IMR-90 (cell line): ENCODE results near the gene MEIKIN. TPM values are rescaled to one million over a fixed set of nuclear protein-coding genes. Genes with fewer than 3 reads are reported as not detected.

Source experiments
- ATAC-seq: fragments of 200-7000 bp; cut with Tn5 transposase; 2 replicates; pipeline ENCODE4 v1.9.1; 2020; ENCODE audit warnings: low read depth, mild to moderate bottlenecking, moderate library complexity
- BruUV-seq: library from RNA; stranded (reverse); fragments of 400-500 nt; replicated peaks from 2 replicates; lab custom pipeline; 2021; lab: Mats Ljungman, UMichigan
- CTCF ChIA-PET: fragments of 300-600 bp; formaldehyde crosslinking; extraction: SDS; loops from one replicate; lab custom pipeline; 2021; ENCODE audit warnings: antibody characterized with exemption; lab: Yijun Ruan, JAX
- POLR2A ChIA-PET: fragments of 300-600 bp; sonication (Branson Sonifier 250); formaldehyde crosslinking; loops from one replicate; lab custom pipeline; 2022; ENCODE audit warnings: antibody characterized with exemption; ENCODE audit not compliant: unreplicated experiment; lab: Charles Lee
- DNase-seq: peaks from one replicate; pipeline ENCODE4 v3.0.0; 2013
- H2AFZ ChIP-seq: replicated peaks from 2 replicates; pipeline ENCODE3; 2013; ENCODE audit warnings: low read length, mild to moderate bottlenecking; ENCODE audit not compliant: poor library complexity
- H2AK5ac ChIP-seq: 2 replicates; pipeline ENCODE4 v1.6.1; 2013; ENCODE audit warnings: low read depth, low read length, inconsistent platforms
- H2AK9ac ChIP-seq: replicated peaks from 2 replicates; pipeline ENCODE3; 2013; ENCODE audit warnings: mild to moderate bottlenecking, low read depth, low read length, moderate library complexity; ENCODE audit not compliant: poor library complexity
- H2BK120ac ChIP-seq: 2 replicates; pipeline ENCODE4 v1.6.1; 2013; ENCODE audit warnings: low read depth, low read length, inconsistent platforms
- H2BK15ac ChIP-seq: 3 replicates; pipeline ENCODE4 v1.6.1; 2013; ENCODE audit warnings: low read depth, low read length, inconsistent platforms
- H2BK20ac ChIP-seq: 2 replicates; pipeline ENCODE4 v1.6.1; 2013; ENCODE audit warnings: low read depth, mild to moderate bottlenecking, inconsistent platforms, low read length, moderate library complexity
- H2BK5ac ChIP-seq: 2 replicates; pipeline ENCODE4 v1.6.1; 2013; ENCODE audit warnings: mild to moderate bottlenecking, low read depth, low read length, inconsistent platforms; ENCODE audit not compliant: poor library complexity, severe bottlenecking
- H3K14ac ChIP-seq: replicated peaks from 2 replicates; pipeline ENCODE4 v1.6.1; 2013; ENCODE audit warnings: low read depth, low read length, inconsistent platforms
- H3K18ac ChIP-seq: 2 replicates; pipeline ENCODE4 v1.6.1; 2013; ENCODE audit warnings: low read depth, low read length, control low read depth
- H3K23ac ChIP-seq: 2 replicates; pipeline ENCODE4 v1.6.1; 2013; ENCODE audit warnings: low read depth, low read length, inconsistent platforms
- H3K27ac ChIP-seq: 2 replicates; pipeline ENCODE4 v1.5.1; 2013; ENCODE audit warnings: mild to moderate bottlenecking, control low read depth, low read length; ENCODE audit not compliant: insufficient read depth
- H3K27me3 ChIP-seq: 2 replicates; pipeline ENCODE4 v1.6.1; 2013; ENCODE audit warnings: low read length; ENCODE audit not compliant: control insufficient read depth, insufficient read depth
- H3K36me3 ChIP-seq: 2 replicates; pipeline ENCODE4 v1.6.1; 2013; ENCODE audit warnings: low read length, mixed read lengths; ENCODE audit not compliant: control insufficient read depth, insufficient read depth
- H3K4ac ChIP-seq: 2 replicates; pipeline ENCODE4 v1.6.1; 2013; ENCODE audit warnings: low read depth, low read length, inconsistent platforms
- H3K4me1 ChIP-seq: 2 replicates; pipeline ENCODE4 v1.6.1; 2013; ENCODE audit warnings: low read length, mixed read lengths; ENCODE audit not compliant: control insufficient read depth, insufficient read depth
- H3K4me2 ChIP-seq: 2 replicates; pipeline ENCODE4 v1.6.1; 2013; ENCODE audit warnings: low read depth, mild to moderate bottlenecking, control low read depth, low read length, moderate library complexity
- H3K4me3 ChIP-seq: 2 replicates; pipeline ENCODE4 v1.5.1; 2013; ENCODE audit warnings: low read depth, mild to moderate bottlenecking, control low read depth, low read length, moderate library complexity; ENCODE audit not compliant: insufficient read depth
- H3K56ac ChIP-seq: 2 replicates; pipeline ENCODE4 v1.6.1; 2013; ENCODE audit warnings: low read length, inconsistent platforms; ENCODE audit not compliant: insufficient read depth; ENCODE audit errors: extremely low read depth
- H3K79me1 ChIP-seq, 2 experiments: 2 replicates each; pipeline ENCODE4 v1.6.1; 2013; ENCODE audit warnings: low read length in 2 of 2, inconsistent platforms in 1 of 2, low read depth in 1 of 2
- H3K9ac ChIP-seq: 2 replicates; pipeline ENCODE4 v1.6.1; 2013; ENCODE audit warnings: low read depth, low read length, control low read depth
- H3K9me1 ChIP-seq: 2 replicates; pipeline ENCODE4 v1.6.1; 2013; ENCODE audit warnings: low read length, inconsistent platforms; ENCODE audit not compliant: insufficient read depth
- H3K9me3 ChIP-seq: 2 replicates; pipeline ENCODE4 v1.6.1; 2013; ENCODE audit warnings: low read length; ENCODE audit not compliant: control insufficient read depth, insufficient read depth
- H4K20me1 ChIP-seq: 2 replicates; pipeline ENCODE4 v1.6.1; 2013; ENCODE audit warnings: low read length, inconsistent platforms; ENCODE audit not compliant: insufficient read depth
- H4K5ac ChIP-seq: 2 replicates; pipeline ENCODE4 v1.6.1; 2013; ENCODE audit warnings: mild to moderate bottlenecking, low read depth, low read length, control low read depth
- H4K8ac ChIP-seq, 2 experiments: 2 replicates each; pipeline ENCODE4 v1.6.1; 2013; ENCODE audit warnings: low read depth in 2 of 2, low read length in 2 of 2, control low read depth in 1 of 2, inconsistent platforms in 1 of 2
- H4K91ac ChIP-seq: 2 replicates; pipeline ENCODE4 v1.6.1; 2013; ENCODE audit warnings: low read depth, low read length, inconsistent platforms; ENCODE audit not compliant: insufficient read depth
- CEBPB ChIP-seq: IDR thresholded peaks from 2 replicates; pipeline ENCODE4 v1.6.1; 2012; ENCODE audit warnings: low read depth, low read length, improper control_type of control experiment
- MAZ ChIP-seq: IDR thresholded peaks from 2 replicates; pipeline ENCODE4 v1.6.1; 2012; ENCODE audit warnings: low read depth, mild to moderate bottlenecking, low read length, improper control_type of control experiment, moderate library complexity, borderline replicate concordance
- NFE2L2 ChIP-seq: fragments of 150-350 bp; IDR thresholded peaks from 2 replicates; pipeline ENCODE4 v1.6.1; 2016; ENCODE audit warnings: low read depth, mild to moderate bottlenecking, low read length
- RCOR1 ChIP-seq: IDR thresholded peaks from 2 replicates; pipeline ENCODE4 v1.6.1; 2012; ENCODE audit warnings: mild to moderate bottlenecking, low read length, improper control_type of control experiment; ENCODE audit not compliant: insufficient replicate concordance
- WGBS, 2 experiments: methylation state at CpG; one replicate each; pipeline versions ENCODE4 v1.1.5 to v1.1.7; 2013; ENCODE audit warnings: missing lambda C conversion rate in 2 of 2; ENCODE audit not compliant: insufficient read length in 1 of 2; ENCODE audit errors: extremely low coverage in 2 of 2; 5-methylcytosine and 5-hydroxymethylcytosine counted together
- dilution Hi-C: fragments of 300-500 bp; cut with HindIII; formaldehyde crosslinking; loops from one replicate; pipeline ENCODE4 v1.14.3; 2018; ENCODE audit warnings: low sequenced_read_pairs; ENCODE audit not compliant: unreplicated experiment
- in situ Hi-C: fragments of 300-500 bp; cut with MboI; formaldehyde crosslinking; loops from 3 replicates; pipeline ENCODE4 v1.14.3; 2019; ENCODE audit warnings: low sequenced_read_pairs, inconsistent platforms, mixed read lengths
- intact Hi-C: fragments of 100-400 bp; cut with micrococcal nuclease; formaldehyde crosslinking; loops from 2 replicates; pipeline ENCODE4 v1.10.0; 2022
- polyA plus RNA-seq, 3 experiments: library from polyadenylated mRNA; depleted of rRNA; stranded (reverse); fragments of >200 nt; gene quantifications; 2 replicates each; pipeline ENCODE4 v1.2.3, GENCODE V29; 2012; ENCODE audit warnings: low replicate concordance in 1 of 3
- total RNA-seq: library from RNA; depleted of rRNA; stranded (reverse); fragments of >200 nt; gene quantifications from 2 replicates; pipeline ENCODE4 v1.2.3, GENCODE V29; 2012

The MEIKIN gene
- total and polyA plus RNA-seq, 2 of the 4 experiments (the other 2 are of a cell fraction), result not detected

DNA sequence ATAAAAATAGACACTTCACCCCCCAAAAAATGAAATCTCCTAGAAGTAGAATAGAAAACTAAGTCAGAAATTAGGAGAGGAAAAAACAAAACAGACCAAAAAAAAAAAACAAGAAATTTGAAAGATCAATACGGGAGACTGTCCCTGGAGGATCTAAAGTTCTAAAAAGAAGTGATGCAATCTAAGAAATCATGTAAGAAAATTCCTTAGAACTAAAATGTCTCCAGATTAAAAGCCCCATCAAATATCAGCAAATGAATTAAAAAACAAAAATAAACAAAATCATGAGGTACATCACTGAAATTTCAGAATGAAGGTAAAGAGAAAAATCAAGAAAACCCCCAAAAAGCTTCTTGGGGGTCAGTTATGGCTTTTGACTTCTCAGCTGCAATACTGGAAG lies 162.1 kb downstream of the MEIKIN start:
- H3K9me1 ChIP-seq, result no peaks in the 10 kb centered on the region; the same call in 1 of the 2 replicates
- WGBS, 2 experiments, result no CpG with 5 or more reads among the region's 1 CpG
- no peak overlapping the region for H3K9ac ChIP-seq
- H2BK120ac ChIP-seq, result no peak overlapping the region
- no peak overlapping the region for H4K5ac ChIP-seq
- ATAC-seq (no peak), DNase-seq (no peak)
- H3K56ac ChIP-seq, result no peak overlapping the region
- POLR2A ChIA-PET, result no interaction called here
- no TSS peak for BruUV-seq
- no peak overlapping the region for H2AFZ ChIP-seq
- TF ChIP-seq NFE2L2 (no peak), CEBPB (0 out of 2 replicates have a peak, but pooled peaks have one; percentile 11), RCOR1 (no peak), MAZ (no peak)
- H4K8ac ChIP-seq, result no peak overlapping the region
- no peak overlapping the region for H2AK9ac ChIP-seq
- dilution Hi-C loops, result no loop called here
- no peak overlapping the region for H3K18ac ChIP-seq
- H3K23ac ChIP-seq, result no peak overlapping the region
- 0 out of 2 replicates have a peak, but pooled peaks cover 2% of the 10 kb centered on the region for H3K4me1 ChIP-seq
- H4K91ac ChIP-seq, result no peak overlapping the region
- intact Hi-C loops, result no loop called here
- no peak overlapping the region for H2AK5ac ChIP-seq
- in situ Hi-C loops, result no loop called here
- no peak overlapping the region for H2BK15ac ChIP-seq
- CTCF ChIA-PET, result no interaction called here
- no peak overlapping the region for H2BK5ac ChIP-seq
- H3K4me2 ChIP-seq, result no peak overlapping the region
- peaks cover 27 to 52% of the 10 kb centered on the region in 2 experiments for H3K79me1 ChIP-seq
- no peak overlapping the region for H3K14ac ChIP-seq
- H3K36me3 ChIP-seq, result peaks cover 4% of the 10 kb centered on the region; the same call in 1 of the 2 replicates
- no peak overlapping the region for H3K27ac ChIP-seq
- no peak overlapping the region for H2BK20ac ChIP-seq
- peaks cover 72% of the 10 kb centered on the region for H4K20me1 ChIP-seq
- no peaks in the 10 kb centered on the region for H3K9me3 ChIP-seq
- H3K4me3 ChIP-seq, result no peak overlapping the region
- H3K4ac ChIP-seq, result no peak overlapping the region
- H3K27me3 ChIP-seq, result no peaks in the 10 kb centered on the region
